OCI-LY3 (cell line): ENCODE data around the gene ZNF605.

Source experiments
- H2AFZ ChIP-seq: fragments of 200-600, 300-600 bp; shearing (Covaris generic); 2 replicates; pipeline ENCODE4 v1.6.0; 2014; ENCODE audit warnings: antibody characterized with exemption, low read depth, low read length
- H3K27ac ChIP-seq: fragments of 200-600, 300-600 bp; sonication (generic); 2 replicates; pipeline ENCODE4 v1.5.1; 2014; ENCODE audit warnings: mild to moderate bottlenecking, low read length, moderate library complexity, mixed read lengths
- H3K27me3 ChIP-seq: fragments of 200-600, 300-600 bp; sonication (generic); 2 replicates; pipeline ENCODE4 v1.6.1; 2014; ENCODE audit warnings: low read depth, low read length, mixed read lengths
- H3K36me3 ChIP-seq: fragments of 200-600, 300-600 bp; sonication (generic); replicated peaks from 2 replicates; pipeline ENCODE3; 2014; ENCODE audit warnings: low read depth, low read length, mixed read lengths
- H3K4me1 ChIP-seq: fragments of 300-600, 200-600 bp; sonication (generic); 2 replicates; pipeline ENCODE4 v1.6.1; 2014; ENCODE audit warnings: low read length, mixed read lengths
- H3K4me2 ChIP-seq: fragments of 200-600, 300-600 bp; sonication (generic); 2 replicates; pipeline ENCODE4 v1.6.1; 2014; ENCODE audit warnings: low read length, mixed read lengths
- H3K4me3 ChIP-seq: fragments of 300-600, 200-600 bp; sonication (generic); 2 replicates; pipeline ENCODE4 v1.5.1; 2014; ENCODE audit warnings: antibody characterized with exemption, mild to moderate bottlenecking, low read length, moderate library complexity
- H3K79me2 ChIP-seq: fragments of 300-600, 200-600 bp; shearing (Covaris generic); 2 replicates; pipeline ENCODE4 v1.6.1; 2014; ENCODE audit warnings: mild to moderate bottlenecking, low read length, mixed read lengths
- H3K9ac ChIP-seq: fragments of 300-600, 200-600 bp; shearing (Covaris generic); 2 replicates; pipeline ENCODE4 v1.6.0; 2014; ENCODE audit warnings: mild to moderate bottlenecking, low read length, moderate library complexity
- H3K9me3 ChIP-seq: fragments of 200-600, 300-600 bp; shearing (Covaris generic); 2 replicates; pipeline ENCODE4 v1.6.1; 2014; ENCODE audit warnings: low read length, mixed read lengths; ENCODE audit not compliant: insufficient read depth
- H4K20me1 ChIP-seq: fragments of 200-600, 300-600 bp; sonication (generic); 2 replicates; pipeline ENCODE4 v1.6.1; 2016; ENCODE audit warnings: low read length, mixed read lengths; ENCODE audit not compliant: insufficient read depth
- CTCF ChIP-seq: fragments of 200-600, 300-600 bp; sonication (generic); IDR thresholded peaks from 2 replicates; pipeline ENCODE4 v1.5.1; 2014; ENCODE audit warnings: antibody characterized with exemption, low read length, low read depth
- EZH2phosphoT487 ChIP-seq: fragments of 200-600 bp; shearing (Covaris generic); IDR thresholded peaks from 2 replicates; pipeline ENCODE4 v1.6.1; 2018; ENCODE audit warnings: antibody characterized with exemption, mixed run types, low read depth

ZNF605 gene

GRCh38 chr12:132907216-132907615, 48.9 kb downstream of the ZNF605 start:
- TF ChIP-seq CTCF, result no peak
- TF ChIP-seq EZH2phosphoT487, result no peak
- no peak overlapping the region for H3K27ac ChIP-seq
- H3K36me3 ChIP-seq, result no peaks in the 10 kb centered on the region
- H3K4me2 ChIP-seq, result no peak overlapping the region
- H4K20me1 ChIP-seq, result no peaks in the 10 kb centered on the region
- H3K9ac ChIP-seq, result no peak overlapping the region
- no peak overlapping the region for H2AFZ ChIP-seq
- no peaks in the 10 kb centered on the region for H3K79me2 ChIP-seq
- H3K4me1 ChIP-seq, result no peaks in the 10 kb centered on the region
- H3K27me3 ChIP-seq, result no peaks in the 10 kb centered on the region
- H3K4me3 ChIP-seq, result no peak overlapping the region
- no peaks in the 10 kb centered on the region for H3K9me3 ChIP-seq

GRCh38 chr12:132904718-132905328, 51.3 kb downstream of the ZNF605 start:
- no peak overlapping the region for H3K4me2 ChIP-seq
- no peak overlapping the region for H3K4me3 ChIP-seq
- no peak overlapping the region for H3K9ac ChIP-seq
- no peaks in the 10 kb centered on the region for H3K9me3 ChIP-seq
- H3K36me3 ChIP-seq, result no peaks in the 10 kb centered on the region
- H3K4me1 ChIP-seq, result no peaks in the 10 kb centered on the region
- no peaks in the 10 kb centered on the region for H3K79me2 ChIP-seq
- H2AFZ ChIP-seq, result no peak overlapping the region
- H3K27me3 ChIP-seq, result no peaks in the 10 kb centered on the region
- H3K27ac ChIP-seq, result no peak overlapping the region
- H4K20me1 ChIP-seq, result no peaks in the 10 kb centered on the region
- TF ChIP-seq CTCF (no peak), EZH2phosphoT487 (no peak)

- no peaks in the 10 kb centered on the region for H3K9me3 ChIP-seq
- TF ChIP-seq EZH2phosphoT487, result no peak
Measured at GRCh38 chr12:132899033-132899432, 57.1 kb downstream of the ZNF605 start.

GRCh38 chr12:132888852-132889251, 67.3 kb downstream of the ZNF605 start:
- no peaks in the 10 kb centered on the region for H3K36me3 ChIP-seq
- H3K9me3 ChIP-seq, result no peaks in the 10 kb centered on the region
- no peak overlapping the region for H2AFZ ChIP-seq
- H3K79me2 ChIP-seq, result no peaks in the 10 kb centered on the region
- H3K9ac ChIP-seq, result no peak overlapping the region
- H4K20me1 ChIP-seq, result no peaks in the 10 kb centered on the region
- no peaks in the 10 kb centered on the region for H3K4me1 ChIP-seq
- TF ChIP-seq EZH2phosphoT487 (no peak), CTCF (no peak)
- H3K4me3 ChIP-seq, result no peak overlapping the region
- H3K4me2 ChIP-seq, result no peak overlapping the region
- H3K27me3 ChIP-seq, result no peaks in the 10 kb centered on the region
- H3K27ac ChIP-seq, result no peak overlapping the region

More at GRCh38 chr12:132899033-132899432, 57.1 kb downstream of the ZNF605 start:
- Histone ChIP-seq H3K79me2 (no peaks in the 10 kb centered on the region), H3K4me1 (no peaks in the 10 kb centered on the region), H3K4me2 (no peak overlapping the region), H3K4me3 (no peak overlapping the region), H3K36me3 (no peaks in the 10 kb centered on the region), H2AFZ (no peak overlapping the region), H4K20me1 (no peaks in the 10 kb centered on the region), H3K27ac (no peak overlapping the region), H3K27me3 (no peaks in the 10 kb centered on the region), H3K9ac (no peak overlapping the region)
